ENCODE results near the gene CBFA2T2.
"Not testable (repeated sequence)": the region's sequence is repeated elsewhere in the genome, so short reads cannot be mapped to it uniquely, and the experiment has no call there.

Gene CBFA2T2

GRCh38 chr20:33503564-33503963 is 13.7 kb downstream of the CBFA2T2 start:
- no peak for DNase-seq (ENCODE audit: low read depth in 2 of 2, low spot score in 1 of 2)

DNA sequence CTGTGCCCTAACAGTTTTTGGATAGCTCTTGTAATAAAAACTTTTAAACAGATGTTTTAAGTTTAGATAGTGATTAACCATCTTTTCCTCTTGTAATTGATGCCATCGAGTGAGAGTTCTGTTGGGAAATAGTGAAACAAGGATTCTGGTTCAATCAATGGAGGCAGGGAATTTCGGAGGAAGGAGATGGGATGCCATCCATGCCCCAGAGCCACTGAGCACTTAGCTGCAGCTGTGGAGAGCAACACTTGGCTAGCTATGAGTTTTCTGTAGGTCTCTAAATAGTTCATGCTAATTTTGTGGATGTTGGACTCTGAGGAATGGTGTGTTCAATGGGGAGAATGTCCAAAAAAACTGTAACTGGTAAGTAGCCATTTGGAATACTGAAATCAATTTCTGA is 16.7 kb downstream of the CBFA2T2 start:
- DNase-seq (ENCODE audit: low read depth in 2 of 2, low spot score in 1 of 2), result no peak

GRCh38 chr20:33507461-33507860 is 17.6 kb downstream of the CBFA2T2 start:
- no peak for DNase-seq (ENCODE audit: low read depth in 2 of 2, low spot score in 1 of 2)

DNA sequence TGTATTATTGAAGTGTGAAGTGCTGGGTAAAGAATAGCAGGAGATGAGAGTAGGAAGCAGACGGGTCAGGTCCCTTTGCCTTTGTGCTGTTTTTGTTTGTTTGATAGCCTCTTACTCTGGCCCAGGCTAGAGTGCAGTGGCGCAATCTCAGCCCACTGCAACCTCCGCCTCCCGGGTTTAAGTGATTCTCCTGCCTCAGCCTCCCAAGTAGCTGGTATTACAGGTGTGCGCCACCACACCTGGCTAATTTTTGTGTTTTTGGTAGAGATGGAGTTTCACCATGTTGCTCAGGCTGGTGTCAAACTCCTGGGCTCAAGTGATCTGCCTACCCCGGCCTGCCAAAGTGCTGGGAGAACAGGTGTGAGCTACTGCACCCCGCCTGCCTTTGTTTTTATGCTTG is 18.1 kb downstream of the CBFA2T2 start:
- not testable (repeated sequence) for DNase-seq (ENCODE audit: low read depth in 2 of 2, low spot score in 1 of 2)

- DNase-seq (ENCODE audit: low read depth in 2 of 2, low spot score in 1 of 2), result not testable (repeated sequence)
Measured at GRCh38 chr20:33509057-33509456, 19.2 kb downstream of the CBFA2T2 start.

DNA sequence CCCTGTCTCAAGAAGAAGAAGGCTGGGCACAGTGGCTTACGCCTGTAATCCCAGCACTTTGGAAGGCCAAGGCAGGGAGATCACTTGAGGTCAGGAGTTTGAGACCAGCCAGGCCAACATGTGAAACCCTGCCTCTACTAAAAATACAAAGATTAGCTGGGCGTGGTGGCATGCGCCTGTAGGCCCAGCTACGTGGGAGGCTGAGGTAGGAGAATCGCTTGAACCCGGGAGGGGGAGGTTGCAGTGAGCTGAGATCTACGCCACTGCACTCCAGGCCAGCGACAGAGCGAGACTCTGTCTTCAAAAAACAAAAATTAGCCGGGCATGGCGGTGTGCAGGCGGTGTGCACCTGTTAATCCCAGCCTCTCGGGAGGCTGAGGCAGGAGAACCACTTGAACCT is 22.0 kb downstream of the CBFA2T2 start:
- not testable (repeated sequence) for DNase-seq (ENCODE audit: low read depth in 2 of 2, low spot score in 1 of 2)

GRCh38 chr20:33515569-33516216 is 25.8 kb downstream of the CBFA2T2 start:
- DNase-seq (ENCODE audit: low read depth in 2 of 2, low spot score in 1 of 2), result no peak

- no peak for DNase-seq (ENCODE audit: low read depth in 2 of 2, low spot score in 1 of 2)
Measured at GRCh38 chr20:33516882-33517281, 27.0 kb downstream of the CBFA2T2 start.

- DNase-seq (ENCODE audit: low read depth in 2 of 2, low spot score in 1 of 2), result no peak
Measured at GRCh38 chr20:33518071-33518470, 28.2 kb downstream of the CBFA2T2 start.

DNA sequence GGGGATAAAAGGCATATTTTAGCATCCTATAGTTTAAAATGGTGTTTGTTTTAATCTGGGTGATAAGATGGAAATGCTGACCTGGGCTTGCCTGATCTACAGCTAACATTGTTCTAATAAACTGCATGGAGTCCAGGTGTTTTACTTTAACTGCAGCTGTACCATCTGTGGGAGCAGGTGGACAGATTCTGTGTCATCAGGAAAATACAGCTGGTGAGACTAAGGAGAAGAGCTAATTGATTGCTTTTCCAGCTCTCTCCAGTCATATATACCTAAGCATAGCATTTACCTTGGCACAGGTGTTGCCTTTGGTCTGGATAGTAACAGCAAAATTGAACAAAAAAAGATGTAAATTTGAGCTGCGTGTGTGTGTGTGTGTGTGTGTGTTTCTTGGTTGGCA is 31.6 kb downstream of the CBFA2T2 start:
- no peak for DNase-seq (ENCODE audit: low read depth in 2 of 2, low spot score in 1 of 2)

GRCh38 chr20:33522256-33522820 is 32.4 kb downstream of the CBFA2T2 start:
- DNase-seq (ENCODE audit: low read depth in 2 of 2, low spot score in 1 of 2), result no peak

GRCh38 chr20:33524261-33524660 is 34.4 kb downstream of the CBFA2T2 start:
- DNase-seq (ENCODE audit: low read depth in 2 of 2, low spot score in 1 of 2), result no peak

GRCh38 chr20:33526769-33527168 is 36.9 kb downstream of the CBFA2T2 start:
- no peak for DNase-seq (ENCODE audit: low read depth in 2 of 2, low spot score in 1 of 2)

- DNase-seq (ENCODE audit: low read depth in 2 of 2, low spot score in 1 of 2), result no peak
Measured at GRCh38 chr20:33531047-33531877, 41.4 kb downstream of the CBFA2T2 start.

GRCh38 chr20:33531885-33532284 is 42.0 kb downstream of the CBFA2T2 start:
- DNase-seq (ENCODE audit: low read depth in 2 of 2, low spot score in 1 of 2), result no peak

DNA sequence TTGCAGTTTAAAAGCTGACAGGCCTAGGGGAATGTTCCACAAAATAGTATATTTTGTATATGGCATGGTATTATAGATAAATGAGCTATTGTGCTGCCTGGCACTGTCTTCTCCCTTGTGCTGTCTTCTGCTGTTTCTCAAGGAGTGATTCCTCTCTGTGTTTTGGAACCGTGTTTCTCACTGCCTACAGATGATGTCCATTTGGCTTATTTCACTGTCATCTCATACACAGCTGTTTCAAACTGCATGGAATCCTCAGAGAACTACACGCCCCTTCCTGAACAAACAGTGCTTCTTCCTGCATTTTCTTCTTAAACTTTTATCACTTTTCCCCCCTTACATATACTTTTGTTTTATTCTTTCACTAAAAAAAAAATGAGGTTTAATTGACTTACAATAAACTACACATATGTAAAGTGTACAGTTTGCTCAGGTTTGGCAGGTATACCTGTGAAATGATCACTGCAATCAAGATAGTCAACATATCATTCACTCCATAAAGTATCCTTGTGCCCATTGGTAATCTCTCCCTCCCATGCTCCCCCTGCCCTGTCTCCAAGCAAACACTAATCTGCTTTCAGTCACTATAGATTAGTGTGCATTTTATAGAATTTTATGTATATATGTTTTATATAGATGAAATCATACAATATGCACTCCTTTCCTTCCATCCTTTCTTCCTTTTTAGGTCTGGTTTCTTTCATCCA is 43.0 kb downstream of the CBFA2T2 start:
- DNase-seq (ENCODE audit: low read depth in 2 of 2, low spot score in 1 of 2), result no peak

DNA sequence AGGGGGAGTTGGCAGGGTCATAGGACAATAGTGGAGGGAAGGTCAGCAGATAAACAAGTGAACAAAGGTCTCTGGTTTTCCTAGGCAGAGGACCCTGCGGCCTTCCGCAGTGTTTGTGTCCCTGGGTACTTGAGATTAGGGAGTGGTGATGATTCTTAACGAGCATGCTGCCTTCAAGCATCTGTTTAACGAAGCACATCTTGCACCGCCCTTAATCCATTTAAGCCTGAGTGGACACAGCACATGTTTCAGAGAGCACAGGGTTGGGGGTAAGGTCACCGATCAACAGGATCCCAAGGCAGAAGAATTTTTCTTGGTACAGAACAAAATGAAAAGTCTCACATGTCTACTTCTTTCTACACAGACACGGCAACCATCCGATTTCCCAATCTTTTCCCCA is 45.8 kb downstream of the CBFA2T2 start:
- not testable (repeated sequence) for DNase-seq (ENCODE audit: low read depth in 2 of 2, low spot score in 1 of 2)

- DNase-seq (ENCODE audit: low read depth in 2 of 2, low spot score in 1 of 2), result no peak
Measured at GRCh38 chr20:33537608-33538007, 47.7 kb downstream of the CBFA2T2 start.

DNA sequence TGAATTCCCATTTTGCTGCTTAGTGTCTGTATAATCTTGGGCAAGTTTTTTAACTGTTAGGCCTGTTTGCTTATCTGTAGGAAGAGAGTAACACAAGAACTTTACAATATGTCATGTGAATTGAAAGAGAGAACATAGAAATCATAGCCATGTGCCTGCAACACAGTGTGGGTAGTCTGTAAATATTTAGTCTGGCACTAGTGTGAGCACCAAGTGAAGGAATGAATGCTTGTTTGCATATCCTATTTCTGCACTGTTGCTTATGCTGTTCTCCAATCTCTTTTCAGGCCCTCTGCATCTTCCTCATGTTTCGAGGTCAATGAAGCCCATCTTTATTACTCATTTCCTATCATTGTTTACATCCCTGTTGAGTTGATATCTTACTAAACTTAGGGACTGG is 49.2 kb downstream of the CBFA2T2 start:
- DNase-seq (ENCODE audit: low read depth in 2 of 2, low spot score in 1 of 2), result no peak

DNA sequence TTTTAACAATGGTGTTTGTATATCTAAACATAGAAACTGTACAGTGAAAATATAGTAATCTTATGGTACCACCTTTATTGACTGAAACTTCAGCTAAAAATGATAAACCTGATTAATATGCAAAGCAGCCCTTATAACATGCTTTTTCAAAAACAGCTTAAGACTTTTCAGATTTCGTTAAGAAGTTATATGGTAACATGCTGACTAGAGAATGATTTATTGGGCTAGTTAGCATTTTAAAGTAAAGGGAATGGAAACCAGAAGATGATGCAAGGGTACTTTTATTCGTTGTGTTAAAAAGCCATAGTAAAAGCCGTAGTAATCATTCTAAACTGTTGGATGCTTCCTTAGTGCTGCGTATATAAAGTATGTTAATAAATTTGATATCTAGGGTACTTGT is 50.5 kb downstream of the CBFA2T2 start:
- DNase-seq (ENCODE audit: low read depth in 2 of 2, low spot score in 1 of 2), result no peak

GRCh38 chr20:33541074-33541473 is 51.2 kb downstream of the CBFA2T2 start:
- no peak for DNase-seq (ENCODE audit: low read depth in 2 of 2, low spot score in 1 of 2)

DNA sequence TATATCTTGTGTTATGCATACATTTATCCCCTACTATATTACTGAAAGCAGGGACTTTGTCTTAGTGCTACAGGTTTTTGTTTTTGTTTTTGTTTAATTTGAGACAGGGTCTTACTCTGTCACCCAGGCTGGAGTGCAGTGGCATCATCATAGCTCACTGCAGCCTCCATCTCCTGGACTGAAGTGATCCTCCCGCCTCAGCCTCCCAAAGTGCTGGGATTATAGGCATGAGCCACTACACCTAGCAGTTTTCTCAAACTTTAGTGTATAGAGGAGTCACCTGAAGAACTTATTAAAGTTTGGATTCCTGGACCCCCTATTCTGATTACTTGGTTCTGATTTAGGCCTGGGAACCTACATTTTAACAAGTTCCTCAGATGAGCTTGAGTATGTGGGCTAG is 51.9 kb downstream of the CBFA2T2 start:
- no peak for DNase-seq (ENCODE audit: low read depth in 2 of 2, low spot score in 1 of 2)

Measured in stimulated activated CD8-positive, alpha-beta memory T cell treated with anti-CD3 and anti-CD28 coated beads, Interleukin-4, amount 100 ng/mL, for 1 hour (primary cell).